Measurements from ENCODE around the gene DIAPH2. TPM values are rescaled to one million over a fixed set of nuclear protein-coding genes. Genes with fewer than 3 reads are reported as not detected.

Gene DIAPH2
- total and polyA plus RNA-seq, 9 of the 15 experiments (the other 6 are each of a cell fraction or from before 2014, with no cell fraction given): 0.01 to 0.18 (median 0.07) TPM; not detected in 1

DNA sequence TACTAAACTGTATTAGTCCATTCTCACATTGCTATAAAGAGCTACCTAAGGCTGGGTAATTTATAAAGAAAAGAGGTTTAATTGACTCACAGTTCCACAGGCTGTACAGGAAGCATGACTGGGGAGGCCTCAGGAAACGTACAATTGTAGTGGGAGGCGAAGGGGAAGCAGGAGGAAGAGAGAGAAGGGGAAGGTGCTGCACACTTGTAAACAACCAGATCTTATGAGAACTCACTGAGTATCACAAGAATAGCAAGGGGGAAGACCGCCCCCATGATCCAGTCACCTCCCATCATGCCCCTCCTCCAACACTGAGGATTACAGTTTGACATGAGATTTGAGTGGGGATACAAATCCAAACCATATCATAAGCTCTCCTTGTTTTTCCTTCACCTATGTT is 239.9 kb downstream of the DIAPH2 start (continued):
- TF ChIP-seq, protein P1, sequence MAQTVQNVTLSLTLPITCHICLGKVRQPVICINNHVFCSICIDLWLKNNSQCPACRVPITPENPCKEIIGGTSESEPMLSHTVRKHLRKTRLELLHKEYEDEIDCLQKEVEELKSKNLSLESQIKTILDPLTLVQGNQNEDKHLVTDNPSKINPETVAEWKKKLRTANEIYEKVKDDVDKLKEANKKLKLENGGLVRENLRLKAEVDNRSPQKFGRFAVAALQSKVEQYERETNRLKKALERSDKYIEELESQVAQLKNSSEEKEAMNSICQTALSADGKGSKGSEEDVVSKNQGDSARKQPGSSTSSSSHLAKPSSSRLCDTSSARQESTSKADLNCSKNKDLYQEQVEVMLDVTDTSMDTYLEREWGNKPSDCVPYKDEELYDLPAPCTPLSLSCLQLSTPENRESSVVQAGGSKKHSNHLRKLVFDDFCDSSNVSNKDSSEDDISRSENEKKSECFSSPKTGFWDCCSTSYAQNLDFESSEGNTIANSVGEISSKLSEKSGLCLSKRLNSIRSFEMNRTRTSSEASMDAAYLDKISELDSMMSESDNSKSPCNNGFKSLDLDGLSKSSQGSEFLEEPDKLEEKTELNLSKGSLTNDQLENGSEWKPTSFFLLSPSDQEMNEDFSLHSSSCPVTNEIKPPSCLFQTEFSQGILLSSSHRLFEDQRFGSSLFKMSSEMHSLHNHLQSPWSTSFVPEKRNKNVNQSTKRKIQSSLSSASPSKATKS (CRISPR knock-in tag; IDR thresholded peaks at IDR 0.05): no peak
- TF ChIP-seq SRSF7 (optimal IDR thresholded peaks at IDR 0.05; ENCODE audit: low read depth, low read length) (no peak), ETS2 (tag; IDR thresholded peaks at IDR 0.05; ENCODE audit: borderline replicate concordance, poor library complexity, severe bottlenecking) (no peak), EGR1 (conservative IDR thresholded peaks at IDR 0.05) (no peak), SMAD4 (CRISPR knock-in tag; conservative IDR thresholded peaks at IDR 0.05) (no peak)
- TF ChIP-seq, protein P2, sequence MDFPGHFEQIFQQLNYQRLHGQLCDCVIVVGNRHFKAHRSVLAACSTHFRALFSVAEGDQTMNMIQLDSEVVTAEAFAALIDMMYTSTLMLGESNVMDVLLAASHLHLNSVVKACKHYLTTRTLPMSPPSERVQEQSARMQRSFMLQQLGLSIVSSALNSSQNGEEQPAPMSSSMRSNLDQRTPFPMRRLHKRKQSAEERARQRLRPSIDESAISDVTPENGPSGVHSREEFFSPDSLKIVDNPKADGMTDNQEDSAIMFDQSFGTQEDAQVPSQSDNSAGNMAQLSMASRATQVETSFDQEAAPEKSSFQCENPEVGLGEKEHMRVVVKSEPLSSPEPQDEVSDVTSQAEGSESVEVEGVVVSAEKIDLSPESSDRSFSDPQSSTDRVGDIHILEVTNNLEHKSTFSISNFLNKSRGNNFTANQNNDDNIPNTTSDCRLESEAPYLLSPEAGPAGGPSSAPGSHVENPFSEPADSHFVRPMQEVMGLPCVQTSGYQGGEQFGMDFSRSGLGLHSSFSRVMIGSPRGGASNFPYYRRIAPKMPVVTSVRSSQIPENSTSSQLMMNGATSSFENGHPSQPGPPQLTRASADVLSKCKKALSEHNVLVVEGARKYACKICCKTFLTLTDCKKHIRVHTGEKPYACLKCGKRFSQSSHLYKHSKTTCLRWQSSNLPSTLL (IDR thresholded peaks at IDR 0.05): no peak

DNA sequence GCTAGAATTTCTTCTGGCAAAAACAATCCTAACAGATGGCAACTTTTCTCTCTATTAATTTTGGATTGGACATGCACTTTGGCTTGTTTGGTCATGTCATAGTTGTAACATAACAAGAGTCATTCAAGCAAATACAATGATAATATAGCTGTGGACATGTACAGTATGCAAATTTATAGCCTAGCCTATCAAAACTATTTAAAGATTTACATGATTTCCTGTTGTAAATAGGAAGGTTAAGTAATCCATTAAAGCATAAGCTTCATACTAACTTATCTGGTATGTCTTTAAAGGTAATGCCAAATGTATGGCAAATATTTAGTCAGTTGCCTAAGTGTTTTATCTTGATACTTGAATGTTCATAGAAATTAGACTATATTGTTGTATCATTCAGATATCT is 244.4 kb downstream of the DIAPH2 start:
- TF ChIP-seq CBX8 (IDR thresholded peaks at IDR 0.05; ENCODE audit: borderline replicate concordance, extremely low read depth, low read depth, low read length, poor library complexity, severe bottlenecking) (no peak), NFATC3 (IDR thresholded peaks at IDR 0.05) (no peak), MTF1 (CRISPR knock-in tag; IDR thresholded peaks at IDR 0.05; ENCODE audit: borderline replicate concordance) (no peak), ZEB2 (IDR thresholded peaks at IDR 0.05) (no peak)
- TF ChIP-seq, protein P3, sequence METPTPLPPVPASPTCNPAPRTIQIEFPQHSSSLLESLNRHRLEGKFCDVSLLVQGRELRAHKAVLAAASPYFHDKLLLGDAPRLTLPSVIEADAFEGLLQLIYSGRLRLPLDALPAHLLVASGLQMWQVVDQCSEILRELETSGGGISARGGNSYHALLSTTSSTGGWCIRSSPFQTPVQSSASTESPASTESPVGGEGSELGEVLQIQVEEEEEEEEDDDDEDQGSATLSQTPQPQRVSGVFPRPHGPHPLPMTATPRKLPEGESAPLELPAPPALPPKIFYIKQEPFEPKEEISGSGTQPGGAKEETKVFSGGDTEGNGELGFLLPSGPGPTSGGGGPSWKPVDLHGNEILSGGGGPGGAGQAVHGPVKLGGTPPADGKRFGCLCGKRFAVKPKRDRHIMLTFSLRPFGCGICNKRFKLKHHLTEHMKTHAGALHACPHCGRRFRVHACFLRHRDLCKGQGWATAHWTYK (CRISPR knock-in tag; IDR thresholded peaks at IDR 0.05): no peak
- TF ChIP-seq, protein P4, sequence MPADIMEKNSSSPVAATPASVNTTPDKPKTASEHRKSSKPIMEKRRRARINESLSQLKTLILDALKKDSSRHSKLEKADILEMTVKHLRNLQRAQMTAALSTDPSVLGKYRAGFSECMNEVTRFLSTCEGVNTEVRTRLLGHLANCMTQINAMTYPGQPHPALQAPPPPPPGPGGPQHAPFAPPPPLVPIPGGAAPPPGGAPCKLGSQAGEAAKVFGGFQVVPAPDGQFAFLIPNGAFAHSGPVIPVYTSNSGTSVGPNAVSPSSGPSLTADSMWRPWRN (IDR thresholded peaks at IDR 0.05; ENCODE audit: low read depth): no peak
- TF ChIP-seq, protein P5, sequence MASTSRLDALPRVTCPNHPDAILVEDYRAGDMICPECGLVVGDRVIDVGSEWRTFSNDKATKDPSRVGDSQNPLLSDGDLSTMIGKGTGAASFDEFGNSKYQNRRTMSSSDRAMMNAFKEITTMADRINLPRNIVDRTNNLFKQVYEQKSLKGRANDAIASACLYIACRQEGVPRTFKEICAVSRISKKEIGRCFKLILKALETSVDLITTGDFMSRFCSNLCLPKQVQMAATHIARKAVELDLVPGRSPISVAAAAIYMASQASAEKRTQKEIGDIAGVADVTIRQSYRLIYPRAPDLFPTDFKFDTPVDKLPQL (IDR thresholded peaks at IDR 0.05; ENCODE audit: extremely low read depth, insufficient read length): no peak
- DNase-seq (ENCODE audit: extremely low read depth in 1 of 4, low spot score in 3 of 4) (no peak), FAIRE-seq (no peak), ATAC-seq (no peak)
- Histone ChIP-seq H2AFZ (ENCODE audit: low read depth, low read length) (no peak overlapping the region), H3K4me2 (ENCODE audit: insufficient read depth, low read length) (no peak overlapping the region), H3K27me3 (ENCODE audit: control insufficient read depth in 2 of 2, insufficient read depth in 2 of 2, low read length in 2 of 2) (no peaks in the 10 kb centered on the region), H3K36me3 (ENCODE audit: control insufficient read depth, insufficient read depth, low read length) (no peaks in the 10 kb centered on the region), H4K20me1 (replicated peaks; ENCODE audit: control insufficient read depth, insufficient read depth, low read length) (no peaks in the 10 kb centered on the region), H3K9me3 (replicated peaks; ENCODE audit: control insufficient read depth, insufficient read depth, low read depth, low read length) (no peaks in the 10 kb centered on the region), H3K4me3 (no peak overlapping the region), H3K79me2 (ENCODE audit: control insufficient read depth, insufficient read depth, low read length) (no peaks in the 10 kb centered on the region), H3K27ac (ENCODE audit: extremely low read depth, low read depth, low read length) (no peak overlapping the region), H3K9me1 (ENCODE audit: control insufficient read depth, insufficient read depth, low read length) (no peaks in the 10 kb centered on the region), H3K4me1 (replicated peaks in 1 of 2; ENCODE audit: control insufficient read depth in 2 of 2, insufficient read depth in 2 of 2, low read length in 2 of 2) (no peaks in the 10 kb centered on the region), H3K9ac (ENCODE audit: insufficient read depth in 1 of 2, low read depth in 2 of 2, low read length in 2 of 2) (no peak overlapping the region)
- ChIA-PET POLR2A (no interaction called here), CTCF (ENCODE audit: low intra/inter-chr PET ratio) (no interaction called here)
- BruUV-seq (replicated peaks): no TSS peak
- in situ Hi-C loops (cut with MboI) (no loop called here), intact Hi-C loops (cut with micrococcal nuclease) (no loop called here)
